ENCODE data around the gene QRSL1.

- TF ChIP-seq CTCF (IDR thresholded peaks at IDR 0.05) (no peak), POLR2AphosphoS5 (IDR thresholded peaks at IDR 0.05) (no peak), POLR2A (IDR thresholded peaks at IDR 0.05) (no peak)
Observed at GRCh38 chr6:106716966-106717365, 87.6 kb downstream of the QRSL1 start.

All from prostate gland (tissue), 2 donors.